ENCODE results near the gene BABAM2.
"Not testable (repeated sequence)": the region's sequence is repeated elsewhere in the genome, so short reads cannot be mapped to it uniquely, and the experiment has no call there.

Gene BABAM2

DNA sequence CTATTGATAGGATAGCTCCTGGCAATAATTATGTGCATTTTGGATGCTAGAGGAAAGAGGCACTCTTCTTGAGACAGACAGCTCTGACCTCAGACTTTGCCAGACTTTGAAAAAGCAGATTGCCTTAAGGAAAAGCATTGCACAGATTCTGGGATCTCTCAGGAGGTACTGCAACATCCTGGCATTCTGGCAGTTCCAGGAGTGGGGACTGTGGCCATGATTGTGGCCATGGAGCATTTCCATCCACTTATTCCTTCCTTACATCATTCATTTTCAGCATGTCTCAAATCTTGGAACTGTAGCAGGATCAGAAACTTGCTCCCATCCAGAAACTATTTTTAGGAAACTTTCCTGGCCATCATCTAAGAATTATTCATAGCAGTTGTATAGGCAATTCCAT lies 357.2 kb downstream of the BABAM2 start:
- DNase-seq (ENCODE audit: low read depth in 2 of 2), result no peak

- no peak for DNase-seq (ENCODE audit: low read depth in 2 of 2)
Observed at GRCh38 chr2:28248511-28248910, 358.0 kb downstream of the BABAM2 start.

DNA sequence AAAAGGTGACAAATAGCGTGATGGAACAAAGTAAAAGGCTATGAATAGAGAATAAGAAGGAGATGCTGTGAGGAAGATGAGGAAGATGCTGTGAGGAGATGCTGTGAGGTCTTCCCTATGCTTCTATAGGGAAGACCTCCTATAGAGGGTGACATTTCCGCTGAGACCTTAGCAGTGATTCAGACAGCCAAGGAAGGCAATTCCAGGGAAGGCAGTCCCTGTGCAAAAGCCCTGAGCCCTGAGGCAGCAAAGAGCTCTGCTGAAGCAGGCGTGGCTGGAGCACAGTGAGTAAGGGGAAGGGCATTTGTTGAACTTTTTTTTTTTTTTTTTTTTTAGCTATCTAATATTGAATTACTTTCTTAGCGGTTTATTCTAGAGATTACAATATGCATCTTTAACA lies 359.5 kb downstream of the BABAM2 start:
- no peak for DNase-seq (ENCODE audit: low read depth in 2 of 2)

DNA sequence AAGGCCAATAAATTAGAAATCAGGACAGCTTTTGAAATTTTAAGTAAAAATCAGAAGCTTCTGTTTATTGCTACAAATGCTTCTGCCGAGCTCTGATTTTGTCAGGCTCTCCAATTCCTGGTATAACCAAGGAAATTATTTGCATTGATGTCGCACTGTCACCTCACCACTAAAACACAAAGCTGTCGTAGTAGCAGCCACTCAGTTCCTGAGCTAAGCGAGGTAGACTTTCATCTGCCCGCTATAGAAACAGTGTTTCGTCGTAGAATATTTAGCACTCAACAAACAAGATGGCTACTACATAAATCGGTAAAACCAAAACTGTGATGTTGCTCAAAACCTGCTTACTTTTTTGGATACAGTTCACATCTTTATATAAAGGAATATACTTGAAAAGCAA lies 360.8 kb downstream of the BABAM2 start:
- no peak for DNase-seq (ENCODE audit: low read depth in 2 of 2)

DNA sequence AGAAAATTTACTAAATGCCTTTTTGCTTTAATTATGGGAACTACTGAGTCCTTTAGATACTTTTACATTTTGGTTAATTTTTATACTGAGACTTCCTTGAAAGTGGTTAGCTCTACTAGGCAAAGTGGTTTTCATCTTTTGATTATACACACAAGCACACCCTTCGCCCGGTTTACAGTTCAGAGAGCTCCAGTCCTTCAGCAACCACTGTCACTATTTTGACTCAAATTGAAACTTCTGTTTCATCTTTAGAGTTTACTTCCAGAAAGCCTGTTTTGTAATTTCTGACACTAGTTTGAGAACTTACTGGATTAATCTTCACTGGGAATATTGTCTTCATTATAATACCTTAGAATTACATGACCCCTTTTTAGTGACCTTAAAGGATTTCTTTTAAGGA lies 361.8 kb downstream of the BABAM2 start:
- no peak for DNase-seq (ENCODE audit: low read depth in 2 of 2)

DNA sequence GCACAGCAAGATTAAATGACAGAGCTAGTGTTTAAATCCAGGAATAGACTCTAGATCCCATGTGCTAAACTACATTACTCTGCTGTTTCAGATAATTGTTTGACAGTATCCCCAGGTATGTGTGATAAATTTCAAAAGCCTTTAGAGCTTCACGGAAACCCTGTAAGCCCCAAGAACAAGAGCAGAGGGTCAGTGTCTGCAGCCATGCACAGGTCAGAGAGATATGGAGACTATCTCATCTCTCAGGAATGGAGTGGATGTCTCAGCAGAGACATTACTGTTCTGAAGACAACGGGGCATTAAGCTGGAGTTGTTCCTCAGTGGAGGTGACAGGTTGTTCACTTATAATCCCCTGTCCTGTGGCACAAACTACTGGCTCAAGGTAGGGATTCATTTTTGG lies 363.0 kb downstream of the BABAM2 start:
- no peak for DNase-seq (ENCODE audit: low read depth in 2 of 2)

DNA sequence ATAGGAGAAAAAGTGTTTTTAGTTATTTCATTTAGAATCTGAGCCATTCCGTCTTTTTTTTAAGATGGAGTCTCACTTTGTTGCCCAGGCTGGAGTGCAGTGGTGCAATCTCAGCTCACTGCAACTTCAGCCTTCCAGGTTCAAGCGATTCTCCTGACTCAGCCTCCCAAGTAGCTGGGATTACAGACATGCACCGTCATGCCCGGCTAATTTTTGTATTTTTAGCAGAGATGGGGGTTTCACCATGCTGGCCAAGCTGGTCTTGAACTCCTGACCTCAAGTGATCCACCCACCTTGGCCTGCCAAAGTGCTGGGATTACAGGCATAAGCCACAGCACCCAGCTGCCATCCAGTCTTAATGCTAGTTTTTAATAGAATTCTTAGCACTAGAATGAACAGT lies 364.7 kb downstream of the BABAM2 start:
- DNase-seq (ENCODE audit: low read depth in 2 of 2), result not testable (repeated sequence)

DNA sequence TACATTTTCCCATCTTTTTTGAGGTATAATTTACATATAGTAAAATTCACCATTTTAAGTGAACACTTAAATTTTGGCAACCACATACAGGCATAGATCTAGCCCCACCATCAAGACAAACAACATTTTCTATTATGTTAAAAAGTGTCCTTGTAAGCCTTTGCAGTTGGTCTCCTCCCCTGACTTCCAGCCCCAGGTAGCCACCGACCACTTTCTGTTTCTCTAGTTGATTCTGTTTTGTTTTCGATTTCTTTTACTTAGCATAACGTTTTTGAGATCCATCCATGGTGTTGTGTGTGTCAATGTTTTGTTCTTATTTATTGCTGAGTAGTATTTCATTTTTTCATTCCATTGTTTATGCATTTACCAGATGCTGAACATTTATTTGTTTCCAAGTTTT lies 366.7 kb downstream of the BABAM2 start:
- no peak for DNase-seq (ENCODE audit: low read depth in 2 of 2)

DNA sequence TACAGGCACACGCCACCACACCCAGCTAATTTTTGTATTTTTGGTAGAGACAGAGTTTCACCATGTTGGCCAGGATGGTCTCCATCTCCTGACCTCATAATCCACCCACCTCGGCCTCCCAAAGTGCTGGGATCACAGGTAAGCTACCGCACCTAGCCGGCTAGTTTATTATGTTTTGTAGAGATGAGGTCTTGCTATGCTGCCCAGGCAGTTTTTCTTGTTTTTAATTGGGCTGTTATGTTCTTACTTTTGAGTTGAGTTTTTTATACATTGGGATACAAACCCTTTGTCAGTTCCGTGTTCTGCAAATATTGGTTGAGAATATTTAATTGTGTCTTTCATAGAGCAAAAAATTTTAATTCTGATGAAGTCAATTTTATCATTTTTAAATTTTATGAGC lies 368.7 kb downstream of the BABAM2 start:
- DNase-seq (ENCODE audit: low read depth in 2 of 2), result not testable (repeated sequence)

DNA sequence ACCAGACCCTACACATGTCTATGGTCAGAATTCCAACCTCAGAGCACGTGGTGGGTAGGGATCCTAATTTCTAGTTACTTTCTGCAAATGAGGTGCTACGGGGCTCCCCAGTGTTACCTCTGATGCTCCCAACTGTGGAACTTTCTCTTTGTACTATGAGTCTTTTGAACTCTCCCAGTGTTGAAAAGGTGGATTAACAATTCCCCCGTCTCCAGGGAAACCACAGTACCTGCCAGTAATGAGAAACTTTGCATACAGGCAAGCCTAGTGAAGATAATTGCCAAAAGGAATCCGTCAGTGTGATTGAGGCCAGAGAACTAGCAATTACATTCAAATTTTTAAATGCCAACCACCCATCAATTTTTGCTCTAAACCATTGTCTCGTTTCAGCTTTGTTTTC lies 373.2 kb downstream of the BABAM2 start:
- DNase-seq (ENCODE audit: low read depth in 2 of 2), result no peak

DNA sequence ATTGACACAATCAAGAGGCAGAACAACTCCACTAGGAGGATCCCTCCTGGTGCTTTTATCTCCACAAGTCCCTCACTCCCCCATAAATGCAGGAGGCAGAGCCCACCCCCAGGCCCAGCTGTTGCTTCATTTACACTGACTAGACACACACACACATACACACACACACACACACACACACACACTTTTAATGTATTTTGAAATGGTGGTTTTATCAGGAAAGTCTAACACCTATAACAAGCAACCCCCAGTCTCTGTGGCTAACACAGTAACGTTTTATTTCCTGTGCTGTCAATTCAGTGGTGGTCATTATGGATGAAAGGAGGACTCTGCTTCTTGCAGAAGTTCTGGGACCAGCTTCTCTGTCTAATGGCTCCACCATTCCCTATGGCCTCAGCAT lies 376.8 kb downstream of the BABAM2 start:
- DNase-seq (ENCODE audit: low read depth in 2 of 2), result no peak

GRCh38 chr2:28268386-28268785 lies 377.9 kb downstream of the BABAM2 start:
- no peak for DNase-seq (ENCODE audit: low read depth in 2 of 2)

- no peak for DNase-seq (ENCODE audit: low read depth in 2 of 2)
Observed at GRCh38 chr2:28269019-28269784, 378.7 kb downstream of the BABAM2 start.

GRCh38 chr2:28270456-28271152 lies 380.1 kb downstream of the BABAM2 start:
- no peak for DNase-seq (ENCODE audit: low read depth in 2 of 2)

- no peak for DNase-seq (ENCODE audit: low read depth in 2 of 2)
Observed at GRCh38 chr2:28271231-28271918, 380.8 kb downstream of the BABAM2 start.

DNA sequence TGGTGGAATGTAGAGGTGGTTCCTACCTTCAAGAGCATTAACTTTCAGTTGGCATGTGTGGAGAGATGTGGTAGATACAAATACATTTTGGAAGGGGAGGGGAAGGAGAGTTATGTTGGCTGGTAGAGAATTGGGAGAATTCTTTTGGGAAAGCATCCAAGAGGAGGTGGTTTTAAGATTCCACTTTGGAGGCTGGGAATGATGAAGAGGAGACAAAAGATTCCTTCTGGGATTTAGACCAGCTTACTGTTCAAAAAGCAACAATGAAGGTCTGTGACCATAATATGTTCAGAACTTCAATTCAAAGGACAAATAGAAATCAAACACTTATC lies 381.4 kb downstream of the BABAM2 start:
- DNase-seq (ENCODE audit: low read depth in 2 of 2), result no peak

DNA sequence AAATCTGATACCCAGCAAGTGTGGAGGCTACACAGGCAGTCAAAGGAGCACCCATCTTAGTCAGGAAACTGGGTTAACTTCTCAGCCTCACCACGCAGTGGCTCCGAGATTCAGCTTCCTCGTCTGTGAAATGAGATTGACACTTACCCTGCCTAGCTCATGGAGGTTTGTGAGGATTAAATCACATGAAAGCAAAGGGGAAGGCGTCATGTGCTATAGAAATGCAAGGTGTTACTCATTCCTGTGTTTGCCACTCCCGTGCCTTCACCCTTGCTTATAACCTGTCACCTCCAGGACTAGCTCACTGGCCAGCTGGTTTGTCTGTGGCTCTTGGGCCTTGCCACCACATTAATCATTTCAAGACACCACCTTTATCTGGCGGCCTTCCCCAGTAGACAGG lies 383.2 kb downstream of the BABAM2 start:
- DNase-seq (ENCODE audit: low read depth in 2 of 2), result no peak

DNA sequence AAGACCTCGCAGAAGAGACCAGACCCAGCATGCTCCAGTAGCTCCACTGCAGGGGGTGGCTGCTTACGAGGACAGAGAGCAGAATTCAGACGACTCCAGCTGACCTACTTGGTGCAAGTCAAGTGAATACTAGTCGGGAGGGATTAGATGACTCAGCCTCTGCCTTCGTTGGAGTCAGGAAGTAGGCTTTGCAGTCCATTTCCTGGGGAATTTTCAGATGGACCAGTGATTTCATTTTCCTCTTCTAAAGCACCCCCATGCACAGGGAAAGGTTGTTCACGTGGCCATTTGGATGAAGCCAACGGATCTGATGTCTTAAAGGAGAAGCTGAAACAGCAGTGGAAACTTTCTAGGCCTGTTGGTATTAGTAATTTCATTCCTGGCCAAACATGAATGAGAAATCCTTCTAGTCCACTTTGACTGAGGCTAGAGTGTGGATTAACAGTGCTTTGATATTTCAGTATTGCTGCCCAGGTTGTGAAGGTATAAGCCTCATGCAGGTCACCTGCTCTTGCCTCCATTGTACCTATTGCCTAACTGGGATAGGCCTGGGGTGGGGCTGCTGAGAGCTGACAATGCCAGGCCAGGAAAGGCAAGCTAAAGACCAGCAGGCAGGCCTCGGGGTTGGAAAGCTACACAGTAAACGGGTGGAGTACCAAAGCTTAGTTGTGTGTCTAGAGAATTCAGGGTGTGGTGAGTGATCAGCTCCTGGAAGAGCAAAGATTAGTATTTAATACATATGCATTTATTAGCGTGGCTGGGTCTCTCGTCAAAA lies 384.6 kb downstream of the BABAM2 start:
- no peak for DNase-seq (ENCODE audit: low read depth in 2 of 2)

GRCh38 chr2:28276076-28276618 lies 385.6 kb downstream of the BABAM2 start:
- no peak for DNase-seq (ENCODE audit: low read depth in 2 of 2)

DNA sequence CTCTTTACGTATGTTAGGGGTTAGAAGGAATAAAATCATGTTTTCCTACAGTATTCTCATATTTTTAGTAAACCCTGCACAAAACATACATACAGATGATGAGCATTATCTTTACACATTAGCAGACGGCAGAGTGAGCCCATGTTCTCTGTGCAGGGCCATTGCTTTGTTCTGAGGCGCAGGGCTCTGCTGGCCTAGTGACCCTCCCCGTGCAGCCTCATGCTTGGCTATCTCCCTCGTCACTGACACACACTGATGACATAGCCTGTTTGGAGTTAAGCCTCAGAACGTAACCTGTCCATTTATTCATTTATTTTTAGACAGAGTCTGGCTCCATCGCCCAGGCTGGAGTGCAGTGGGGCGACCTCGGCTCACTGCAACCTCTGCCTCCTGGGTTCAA lies 386.3 kb downstream of the BABAM2 start:
- DNase-seq (ENCODE audit: low read depth in 2 of 2), result no peak

GRCh38 chr2:28277466-28277865 lies 386.9 kb downstream of the BABAM2 start:
- no peak for DNase-seq (ENCODE audit: low read depth in 2 of 2)

DNA sequence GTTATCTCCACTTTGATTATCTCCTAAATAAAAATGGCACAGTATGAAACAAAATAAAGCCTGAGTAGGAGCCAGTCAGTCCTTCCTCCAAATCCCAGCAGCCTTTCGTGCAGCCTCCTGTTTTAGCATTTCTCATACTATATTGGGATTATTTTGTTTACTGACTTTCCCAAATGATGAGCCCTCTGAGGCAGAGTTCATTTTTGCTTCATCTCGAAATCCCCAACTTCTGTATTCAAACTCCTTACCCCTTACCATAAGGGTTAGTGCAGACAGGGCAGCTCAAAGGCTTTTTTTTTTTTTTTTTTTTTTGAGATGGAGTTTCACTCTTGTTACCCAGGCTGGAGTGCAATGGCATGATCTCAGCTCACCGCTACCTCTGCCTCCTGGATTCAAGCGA lies 388.8 kb downstream of the BABAM2 start:
- no peak for DNase-seq (ENCODE audit: low read depth in 2 of 2)
